ENCODE results near the gene ITPKA.

The ITPKA gene

DNA sequence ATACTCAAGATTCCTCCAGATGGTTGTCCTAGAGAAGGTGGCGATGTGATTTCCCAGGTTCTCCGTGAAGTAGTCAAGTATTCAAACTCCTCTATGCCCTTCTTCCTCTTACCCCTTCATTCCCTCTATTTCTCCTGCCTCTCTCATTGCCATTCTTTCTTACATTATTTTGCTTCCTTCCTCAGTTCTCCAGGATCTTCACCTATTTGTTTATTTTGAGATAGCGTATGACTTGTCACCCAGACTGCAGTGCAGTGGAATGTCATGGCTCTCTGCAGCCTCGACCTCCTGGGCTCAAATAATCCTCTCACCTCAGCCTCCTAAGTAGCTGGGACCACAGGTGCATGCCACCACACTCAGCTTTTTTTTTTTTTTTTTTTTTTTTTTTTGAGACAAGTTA lies 1.8 kb upstream of the ITPKA start:
- DNase-seq = no peak

DNA sequence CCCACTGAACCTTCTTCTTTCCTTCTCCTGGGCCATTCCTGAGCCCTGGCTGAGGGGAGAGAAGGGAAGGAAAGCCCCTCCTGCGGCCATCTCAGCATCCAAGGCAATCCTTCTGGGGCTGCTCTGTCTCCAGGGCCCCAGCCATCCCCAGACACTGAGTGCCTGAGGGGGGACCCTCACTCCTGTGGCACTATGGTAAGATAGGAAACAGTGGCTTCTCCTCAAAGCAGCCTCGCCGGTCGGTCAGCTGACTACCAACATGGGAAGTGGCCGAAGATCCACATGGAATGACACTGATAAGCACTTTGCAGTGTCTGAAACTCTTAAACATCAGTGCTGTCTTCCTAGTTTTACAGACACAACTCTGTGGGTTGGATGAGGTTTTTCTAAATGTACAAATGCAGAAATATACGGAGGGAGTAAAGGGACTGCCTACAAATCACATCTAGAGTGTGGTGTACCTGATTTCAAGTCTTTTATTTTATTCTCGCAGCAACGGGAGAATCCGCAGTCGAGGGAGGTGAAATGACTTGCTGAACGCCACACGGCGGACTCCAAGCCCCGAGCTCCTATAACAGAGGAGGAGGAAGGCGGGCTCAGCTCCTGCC lies 973 bp upstream of the ITPKA start:
- DNase-seq = no peak

DNA sequence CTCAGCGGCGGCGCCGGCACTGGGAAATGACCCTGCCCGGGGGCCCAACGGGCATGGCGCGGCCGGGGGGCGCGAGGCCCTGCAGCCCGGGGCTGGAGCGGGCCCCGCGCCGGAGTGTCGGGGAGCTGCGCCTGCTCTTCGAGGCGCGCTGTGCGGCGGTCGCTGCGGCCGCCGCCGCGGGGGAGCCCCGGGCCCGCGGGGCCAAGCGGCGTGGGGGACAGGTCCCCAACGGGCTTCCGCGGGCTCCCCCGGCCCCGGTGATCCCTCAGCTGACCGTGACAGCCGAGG lies 172 bp downstream of the ITPKA start:
- no peak for DNase-seq

DNA sequence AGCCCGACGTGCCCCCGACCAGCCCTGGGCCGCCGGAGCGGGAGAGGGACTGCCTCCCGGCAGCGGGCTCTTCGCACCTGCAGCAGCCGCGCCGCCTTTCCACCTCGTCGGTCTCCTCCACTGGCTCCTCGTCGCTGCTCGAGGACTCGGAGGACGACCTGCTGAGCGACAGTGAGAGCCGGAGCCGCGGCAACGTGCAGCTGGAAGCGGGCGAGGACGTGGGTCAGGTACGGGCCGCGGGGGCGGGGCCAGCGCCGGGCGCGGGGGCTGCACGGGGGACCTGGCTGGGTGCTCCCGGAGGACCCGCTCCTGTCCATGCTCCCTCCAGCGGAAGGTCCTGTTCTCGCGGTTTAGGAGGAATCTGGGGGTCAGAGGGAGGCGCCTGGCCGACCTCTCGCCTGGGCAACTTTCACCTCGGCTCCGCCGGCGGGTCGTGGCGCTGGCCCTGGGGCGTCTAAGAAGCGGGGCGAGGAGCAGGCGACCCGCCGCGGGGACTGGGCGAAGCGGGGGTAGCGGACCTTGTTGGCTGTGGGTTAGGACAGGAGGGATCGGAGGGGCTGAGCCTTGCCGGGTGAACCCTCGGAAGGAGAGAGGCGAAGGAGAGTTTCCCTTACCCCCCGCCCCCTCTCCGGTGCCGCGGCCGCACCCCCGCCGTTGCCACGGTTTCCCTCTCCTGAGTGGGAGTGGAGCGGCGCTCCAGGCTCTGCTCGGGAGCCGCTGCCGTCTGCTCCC lies 682 bp downstream of the ITPKA start:
- no peak for DNase-seq

DNA sequence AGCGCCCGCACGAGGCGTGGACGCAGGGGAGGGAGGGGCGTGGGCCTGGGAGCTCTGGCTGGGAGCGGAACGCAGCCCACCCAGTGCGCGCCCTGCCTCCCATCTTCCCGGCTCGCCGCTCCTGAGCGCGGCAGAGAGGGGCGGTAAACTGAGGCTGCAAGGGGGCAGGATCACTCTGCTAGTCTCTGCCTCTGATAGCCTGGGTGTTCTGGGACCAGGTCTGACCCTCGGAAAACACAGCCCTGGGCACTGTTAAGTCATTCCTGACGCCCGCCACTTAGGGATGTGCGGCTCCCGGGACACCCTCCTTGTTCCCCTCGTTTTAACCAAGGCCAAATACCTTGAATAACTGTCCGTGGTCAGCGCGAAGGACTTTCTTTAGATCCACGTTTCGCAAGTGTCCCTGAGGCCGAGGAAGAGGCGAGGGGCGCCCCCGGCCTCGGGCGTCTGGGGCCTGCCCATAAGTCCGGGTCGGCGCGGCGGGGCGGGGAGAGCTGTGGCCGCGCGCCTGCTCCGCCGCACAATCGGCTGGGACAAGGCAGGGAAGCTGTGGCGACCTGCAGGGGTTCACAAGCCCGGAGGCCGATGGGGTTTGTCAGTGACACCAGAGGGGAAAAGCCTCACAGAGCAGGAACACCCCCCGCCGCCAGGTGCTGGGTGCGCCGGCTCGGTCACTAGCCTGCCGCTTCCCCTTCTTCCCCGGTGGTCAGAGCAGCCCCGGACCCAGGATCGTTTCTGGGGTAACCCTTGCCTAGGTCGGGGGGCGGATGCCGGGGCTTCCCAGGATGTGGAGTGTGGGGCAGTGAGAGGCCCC lies 1.5 kb downstream of the ITPKA start:
- DNase-seq = no peak

DNA sequence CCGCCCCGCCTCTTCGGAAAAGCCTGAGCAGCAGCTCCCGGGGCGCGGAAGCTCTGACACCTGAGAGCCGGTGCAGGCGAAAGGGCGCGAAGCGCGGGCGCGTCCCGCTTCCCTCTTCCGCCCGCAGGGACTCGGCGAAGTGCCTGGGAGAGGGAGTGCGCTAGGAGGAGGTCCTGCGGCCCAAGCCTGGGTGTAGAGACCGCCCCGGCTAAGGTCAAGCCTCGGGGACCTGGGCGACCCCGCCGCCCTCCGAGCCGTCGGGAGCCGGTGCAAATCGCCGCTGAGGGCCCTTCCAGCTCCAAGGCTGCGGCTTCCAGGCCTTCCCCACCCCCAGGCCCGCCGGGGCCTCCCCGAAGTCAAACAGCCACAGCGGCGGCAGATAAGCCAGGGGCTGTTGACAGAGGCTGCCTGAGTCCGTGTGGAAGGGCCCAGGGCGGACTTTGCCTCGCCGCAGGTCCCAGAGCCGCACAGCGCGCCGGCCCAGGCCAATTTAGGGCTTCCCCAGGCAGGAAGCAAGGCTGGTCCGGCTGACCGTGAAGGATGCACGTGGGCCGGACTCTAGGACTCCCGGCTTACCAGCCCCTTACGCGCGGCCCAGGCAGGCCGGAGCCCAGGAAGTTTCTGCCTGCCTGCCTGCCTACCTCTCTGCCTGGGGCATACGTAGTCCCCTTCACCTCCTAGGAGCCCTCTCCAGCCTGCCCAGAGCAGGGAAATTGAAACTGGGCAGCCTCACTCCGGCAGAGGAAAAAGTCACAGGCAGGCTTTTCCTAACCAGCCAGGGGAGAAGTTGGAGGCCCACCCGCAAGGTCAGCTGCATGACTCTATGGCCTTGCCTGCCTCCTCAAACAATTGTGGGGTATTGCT lies 2.3 kb downstream of the ITPKA start:
- DNase-seq = peak; percentile 45

DNA sequence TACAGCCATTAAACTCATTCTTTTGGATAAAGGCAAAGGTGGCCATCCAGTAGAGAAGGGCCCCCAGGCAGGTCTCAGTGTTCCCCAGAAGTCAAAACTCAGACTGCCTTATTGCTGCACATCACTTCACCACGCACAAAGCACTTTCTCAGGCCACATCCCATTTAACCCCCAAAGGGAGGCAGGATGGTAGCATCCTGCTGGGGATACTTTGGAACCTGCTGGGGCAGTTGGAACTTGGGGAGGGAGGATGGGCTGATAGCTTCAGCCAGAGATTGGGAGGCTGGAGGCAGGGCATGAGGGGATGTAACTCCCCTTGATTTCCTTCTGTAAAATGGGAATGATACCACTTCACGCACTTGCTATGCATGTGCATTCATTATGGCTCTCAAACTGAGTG lies 5.0 kb downstream of the ITPKA start:
- DNase-seq = no peak

DNA sequence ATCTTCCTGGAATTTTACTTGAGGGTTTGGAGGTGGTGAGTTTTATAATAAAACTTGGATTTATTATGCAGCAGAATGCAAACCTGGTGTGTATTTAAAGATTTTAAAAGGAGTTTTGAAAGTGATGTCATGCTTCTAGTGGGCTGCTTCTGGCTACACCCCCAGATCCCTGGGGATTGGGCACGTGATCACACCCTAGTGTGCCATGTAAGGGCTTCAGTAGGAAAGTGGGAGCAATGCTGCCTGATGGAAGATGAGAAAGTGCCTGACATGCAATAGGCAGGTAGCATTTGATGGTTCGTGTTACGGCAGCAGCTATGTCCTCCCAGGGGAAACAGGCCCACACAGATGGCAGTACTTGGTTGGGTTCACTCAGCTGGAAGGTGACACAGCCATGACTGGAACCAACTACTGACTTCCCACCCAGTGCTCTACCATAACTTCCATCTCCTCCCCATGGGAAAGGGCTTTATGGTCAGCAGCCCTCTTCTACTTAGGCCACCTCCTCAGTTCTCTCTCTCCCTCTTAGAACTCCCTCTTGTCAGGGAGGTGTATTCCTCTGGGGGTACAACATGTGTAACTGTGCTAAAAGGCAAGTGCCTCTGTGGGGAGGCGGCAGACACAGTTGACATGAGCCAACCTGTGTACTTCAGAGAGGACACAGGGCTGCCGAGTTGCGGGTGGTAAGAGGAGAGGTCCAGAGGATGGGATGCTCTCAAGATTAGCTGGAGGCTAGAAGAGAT lies 5.6 kb downstream of the ITPKA start:
- DNase-seq = no peak

DNA sequence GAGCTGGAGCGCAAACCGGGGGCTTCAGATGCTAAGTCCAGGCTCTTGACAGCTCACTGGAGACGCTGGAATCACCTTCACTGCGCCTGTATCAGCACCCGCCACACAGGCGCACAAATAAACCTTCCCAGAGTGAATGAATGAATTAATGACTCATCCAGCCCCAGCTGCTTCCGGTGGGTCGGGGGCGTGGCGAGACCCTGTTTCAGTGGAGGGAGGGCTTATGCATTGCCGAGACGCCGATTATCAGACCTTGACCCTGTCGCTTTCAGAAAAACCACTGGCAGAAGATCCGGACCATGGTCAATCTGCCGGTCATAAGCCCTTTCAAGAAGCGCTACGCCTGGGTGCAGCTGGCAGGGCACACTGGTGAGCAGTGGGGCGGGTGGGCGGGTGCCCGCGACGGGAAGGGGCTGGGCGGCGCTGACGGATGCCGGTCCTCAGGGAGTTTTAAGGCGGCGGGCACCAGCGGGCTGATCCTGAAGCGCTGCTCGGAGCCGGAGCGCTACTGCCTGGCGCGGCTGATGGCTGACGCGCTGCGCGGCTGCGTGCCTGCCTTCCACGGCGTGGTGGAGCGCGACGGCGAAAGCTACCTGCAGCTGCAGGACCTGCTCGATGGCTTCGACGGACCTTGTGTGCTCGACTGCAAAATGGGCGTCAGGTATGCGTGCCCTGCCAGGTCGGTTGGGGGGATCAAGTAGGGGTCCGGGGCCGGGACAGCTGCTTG lies 7.7 kb downstream of the ITPKA start:
- no peak for DNase-seq

DNA sequence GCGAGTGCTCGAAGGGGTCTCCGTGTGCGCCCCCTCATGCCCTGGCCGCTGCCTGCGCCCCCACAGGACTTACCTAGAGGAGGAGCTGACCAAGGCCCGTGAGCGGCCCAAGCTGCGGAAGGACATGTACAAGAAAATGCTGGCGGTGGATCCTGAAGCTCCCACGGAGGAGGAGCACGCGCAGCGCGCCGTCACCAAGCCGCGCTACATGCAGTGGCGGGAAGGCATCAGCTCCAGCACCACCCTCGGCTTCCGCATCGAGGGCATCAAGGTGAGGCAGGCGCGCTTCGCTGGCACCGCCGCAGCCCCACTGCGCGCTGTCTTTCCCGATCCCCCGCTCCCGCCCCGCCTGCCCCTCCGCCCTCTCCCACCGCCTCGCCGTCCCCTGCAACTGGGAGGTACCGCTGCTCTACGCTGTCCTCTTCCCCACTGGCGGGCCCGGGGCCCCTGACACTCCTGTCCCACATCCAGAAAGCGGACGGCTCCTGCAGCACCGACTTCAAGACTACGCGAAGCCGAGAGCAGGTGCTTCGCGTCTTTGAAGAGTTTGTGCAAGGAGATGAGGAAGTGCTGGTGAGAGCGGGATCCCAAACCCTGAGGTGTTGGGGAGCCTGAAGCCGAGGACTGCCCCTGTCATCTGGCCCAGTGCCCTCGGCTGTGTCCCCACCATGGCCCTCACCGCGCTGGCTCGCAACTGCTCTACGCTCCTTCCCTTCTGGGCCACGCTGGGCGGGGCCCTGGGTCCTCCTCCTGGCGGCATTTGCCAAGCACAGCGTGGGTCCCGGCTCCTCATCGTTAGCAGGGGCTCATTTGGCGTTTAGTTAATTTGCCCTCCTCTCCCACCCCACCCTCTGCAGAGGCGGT lies 8.5 kb downstream of the ITPKA start:
- DNase-seq = peak; percentile 48

DNA sequence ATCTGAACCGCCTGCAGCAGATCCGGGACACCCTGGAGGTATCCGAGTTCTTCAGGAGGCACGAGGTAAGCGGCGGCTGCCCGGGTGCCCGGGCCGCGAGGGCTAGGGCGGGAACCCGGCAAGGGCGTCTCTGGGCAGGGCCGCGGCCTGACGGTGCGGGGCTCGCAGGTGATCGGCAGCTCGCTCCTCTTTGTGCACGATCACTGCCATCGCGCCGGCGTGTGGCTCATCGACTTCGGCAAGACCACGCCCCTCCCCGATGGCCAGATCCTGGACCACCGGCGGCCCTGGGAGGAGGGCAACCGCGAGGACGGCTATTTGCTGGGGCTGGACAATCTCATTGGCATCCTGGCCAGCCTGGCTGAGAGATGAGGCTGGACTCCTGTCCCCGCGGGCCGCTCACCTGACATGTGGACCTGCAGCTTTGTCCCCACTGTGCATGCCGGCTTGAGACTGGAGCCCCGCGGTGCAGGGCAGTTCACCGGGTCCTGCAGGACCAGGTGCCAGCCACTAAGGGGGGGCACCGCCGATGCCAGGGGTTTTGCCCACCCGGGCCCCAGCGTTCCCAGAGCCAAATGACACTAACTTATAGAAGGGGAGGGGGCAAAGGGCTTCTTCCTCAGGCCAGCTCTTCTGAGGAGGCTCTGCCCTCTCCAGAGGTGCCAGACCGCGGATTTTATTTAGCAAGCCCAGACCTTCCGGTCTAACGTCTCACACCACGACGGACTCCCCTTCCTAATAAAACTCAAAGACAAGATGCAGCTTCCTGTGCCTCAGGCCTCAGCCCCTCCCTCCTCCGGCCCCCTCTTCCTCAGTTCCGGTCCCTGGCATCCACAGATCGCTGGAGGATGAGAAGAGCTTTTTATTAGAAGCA lies 9.4 kb downstream of the ITPKA start:
- peak; percentile 62 for DNase-seq

DNA sequence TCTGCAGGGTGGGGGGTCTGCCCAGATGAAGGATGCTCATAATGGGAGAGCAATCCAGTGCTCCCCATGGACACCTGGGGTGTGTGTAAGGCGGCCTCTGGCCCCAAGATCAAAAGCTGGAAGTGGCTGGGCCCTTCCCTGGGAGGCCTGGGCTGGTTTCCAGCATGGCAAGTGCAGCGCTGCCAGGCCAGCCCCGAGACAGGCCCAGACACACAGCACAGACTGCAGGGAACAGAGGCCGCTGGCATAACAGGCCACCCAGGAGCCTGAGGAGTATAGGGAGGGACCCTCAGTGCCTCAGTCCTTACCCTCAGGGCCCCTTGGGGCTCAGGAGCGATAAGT lies 10.0 kb downstream of the ITPKA start:
- no peak for DNase-seq

DNA sequence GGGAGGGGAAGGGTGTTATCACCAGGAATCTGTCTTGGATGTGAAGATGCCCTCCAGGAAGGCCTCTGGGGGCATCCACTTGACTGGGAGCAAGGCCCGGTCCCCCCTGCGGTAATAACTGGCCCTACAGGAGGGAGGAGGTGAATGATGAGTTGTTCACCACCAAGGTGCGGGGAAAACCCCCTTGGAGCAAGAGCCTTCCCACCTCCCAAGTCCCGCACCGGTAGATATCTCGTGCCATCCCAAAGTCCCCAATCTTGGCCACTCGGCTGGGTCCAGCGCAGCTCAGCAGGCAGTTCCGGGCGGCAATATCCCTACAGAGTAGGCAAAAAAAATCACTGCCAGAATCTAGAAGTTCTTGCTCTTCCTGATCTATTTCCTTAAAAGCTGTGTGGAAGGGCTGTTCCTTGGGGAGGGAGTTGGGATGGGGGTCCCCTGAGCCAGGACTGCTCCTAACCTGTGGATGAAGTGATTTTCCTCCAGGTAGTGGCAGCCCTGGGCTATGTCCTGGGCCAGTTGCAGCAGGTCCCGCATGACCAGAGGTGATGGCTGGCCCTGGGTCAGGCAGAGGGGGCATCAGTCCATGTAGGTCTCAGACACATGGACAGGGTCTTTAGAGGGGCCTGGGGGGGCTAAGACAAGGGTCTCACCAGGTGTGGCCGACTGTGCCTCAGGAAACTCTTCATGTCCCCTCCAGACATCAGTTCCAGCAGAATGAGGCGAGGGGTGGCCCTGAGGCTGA lies 11.2 kb downstream of the ITPKA start:
- no peak for DNase-seq

DNA sequence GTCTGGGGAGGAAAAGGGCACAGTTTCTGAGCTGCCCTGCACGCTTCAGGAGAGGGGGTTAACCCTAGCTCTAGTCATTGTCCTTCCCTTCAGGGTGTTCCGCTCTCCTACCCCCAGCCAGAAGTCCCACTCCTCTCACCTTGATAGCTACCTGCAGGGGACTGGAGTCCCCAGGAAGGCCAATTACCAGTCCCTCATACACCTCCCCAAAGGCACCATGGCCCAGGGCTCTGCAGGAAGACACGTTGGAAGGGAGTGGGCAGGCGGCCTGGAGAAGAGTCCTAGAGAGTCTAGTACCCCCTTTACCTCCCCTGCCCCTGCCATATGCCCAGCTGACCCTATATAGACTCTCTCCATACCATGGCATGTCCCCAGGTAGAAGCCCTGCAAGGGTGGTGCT lies 12.1 kb downstream of the ITPKA start:
- no peak for DNase-seq

DNA sequence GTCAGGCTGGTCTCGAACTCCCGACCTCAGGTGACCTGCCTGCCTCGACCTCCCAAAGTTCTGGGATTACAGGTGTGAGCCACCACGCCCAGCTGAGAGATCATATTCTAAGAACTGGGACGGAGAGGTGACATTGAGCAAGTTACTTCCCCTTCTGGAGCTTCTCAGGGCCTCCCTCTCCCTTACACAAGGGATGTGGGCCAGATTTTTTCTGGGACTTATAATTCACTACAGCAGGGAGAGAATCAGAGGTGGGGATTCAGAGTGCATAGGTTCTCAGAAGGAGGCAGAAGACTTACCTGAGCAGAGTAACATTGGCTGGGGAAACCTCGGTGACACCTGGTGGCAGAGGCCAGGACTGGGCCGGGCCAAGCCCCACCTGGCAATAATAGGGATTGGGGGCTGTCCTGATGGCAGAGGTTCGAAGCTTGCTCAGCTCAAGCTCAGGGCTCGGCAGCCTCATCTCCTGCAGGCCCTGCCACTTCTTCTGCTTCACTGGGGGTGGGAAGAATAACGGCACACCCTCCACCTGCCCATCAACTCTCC lies 13.2 kb downstream of the ITPKA start:
- no peak for DNase-seq

DNA sequence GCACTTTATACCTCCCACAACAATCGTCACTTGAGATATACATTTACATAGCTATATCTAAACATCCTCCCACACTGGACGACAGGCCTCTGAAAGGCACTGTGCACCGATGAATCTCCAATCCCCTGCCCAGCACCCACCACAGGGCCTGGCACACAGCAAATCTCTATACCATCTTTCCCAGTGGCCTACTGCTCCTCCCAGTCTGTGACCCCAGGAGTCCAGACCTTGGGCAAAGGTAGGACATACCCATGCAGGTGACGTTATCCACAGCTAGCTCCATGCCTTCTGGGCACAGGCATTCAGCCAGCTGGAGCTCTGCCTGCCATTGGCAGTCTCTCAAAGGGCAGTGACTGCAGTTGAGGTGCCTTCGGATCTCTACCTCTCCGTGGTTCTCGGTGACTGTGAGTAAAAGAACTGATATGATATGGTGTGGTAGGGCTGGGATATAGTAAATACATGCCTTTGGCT lies 14.2 kb downstream of the ITPKA start:
- DNase-seq = no peak

DNA sequence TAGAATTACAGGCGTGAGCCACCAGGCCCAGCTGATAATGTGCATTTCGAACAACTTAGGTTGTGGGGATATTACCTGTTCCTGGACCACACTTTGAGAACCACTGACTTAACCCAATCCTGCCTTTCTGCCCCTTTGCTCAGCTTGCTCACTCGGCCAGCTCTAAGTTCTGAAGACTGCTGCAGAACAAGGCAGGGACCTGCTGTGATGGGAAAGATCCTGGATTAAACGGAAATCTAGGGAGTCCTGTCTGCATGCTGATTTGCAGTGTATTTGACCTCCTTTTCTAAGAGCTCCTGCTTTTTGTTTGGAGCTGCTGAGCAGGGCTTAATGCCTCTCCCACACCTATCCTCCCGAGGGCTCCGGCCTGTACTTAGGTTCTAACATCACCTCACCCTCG lies 17.1 kb downstream of the ITPKA start:
- no peak for DNase-seq

DNA sequence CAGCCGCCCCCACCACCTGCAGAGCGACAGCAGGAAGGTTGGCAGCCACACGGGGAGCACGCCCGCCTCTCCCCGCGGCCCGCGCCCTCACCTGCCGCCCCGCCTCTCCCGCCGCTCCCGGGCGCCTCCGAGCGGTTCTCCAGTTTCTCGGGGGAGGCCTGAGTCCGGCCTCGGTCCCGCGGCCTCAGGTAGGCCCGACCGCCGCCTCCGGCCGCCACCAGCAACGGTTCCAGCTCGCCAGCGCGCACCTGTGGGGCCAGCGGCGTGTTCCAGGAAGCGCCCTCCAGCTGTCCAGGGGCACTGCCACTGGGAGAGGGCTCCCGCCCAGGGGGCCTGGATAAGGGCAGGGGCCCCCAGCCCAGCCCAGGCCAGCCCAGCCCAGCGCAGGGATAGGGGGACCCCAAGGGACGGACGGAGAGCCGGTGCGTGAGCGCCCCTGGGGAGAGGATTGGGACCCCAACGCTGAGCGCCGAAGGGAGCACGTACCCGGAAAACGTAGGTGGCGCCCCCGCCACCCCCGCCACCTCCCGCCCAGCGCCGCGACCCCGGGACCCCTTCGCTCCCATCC lies 17.7 kb downstream of the ITPKA start:
- DNase-seq = no peak

Data from hematopoietic multipotent progenitor cell treated with erythropoietin and hydrocortisone succinate and interleukin-3 and kit ligand, for 6 days (in vitro differentiated cells).